Measurements from ENCODE around the gene R3HCC1L.

- no peak for TF ChIP-seq CTCF (IDR thresholded peaks at IDR 0.05)
- no peak for TF ChIP-seq POLR2A (IDR thresholded peaks at IDR 0.05)
These were observed 132.8 kb downstream of the R3HCC1L start for GRCh38 chr10:98267069-98267893.

All from Peyer's patch (tissue), 4 donors.